Prostate gland (tissue), 2 donors: ENCODE data around the gene TMEM59. TPM values are rescaled to one million over a fixed set of nuclear protein-coding genes. Genes with fewer than 3 reads are reported as not detected.
A peak's percentile ranks its signal among the peaks of the same experiment; 100 is the strongest.
"Not testable (repeated sequence)": the region's sequence is repeated elsewhere in the genome, so short reads cannot be mapped to it uniquely, and the experiment has no call there.

ENCODE experiments used
- DNase-seq: peaks from one replicate; pipeline ENCODE4 v3.0.0-alpha.2; 2019; ENCODE audit warnings: low spot score
- H3K27ac ChIP-seq, 2 donors: fragments of 200-600 bp; sonication (generic); 2 replicates each; pipeline ENCODE4 v1.5.1; 2017 to 2019
- H3K27me3 ChIP-seq: fragments of 200-600 bp; sonication (generic); replicated peaks from 2 replicates; pipeline ENCODE4 v1.5.1; 2019; ENCODE audit not compliant: insufficient read depth
- H3K36me3 ChIP-seq, 2 donors: fragments of 200-600 bp; sonication (generic); 1 replicate in 1 of 2; 2 replicates in 1 of 2; pipeline versions ENCODE4 v1.5.1 to v1.8.1; 2017 to 2019
- H3K4me1 ChIP-seq: fragments of 200-600 bp; sonication (generic); replicated peaks from 2 replicates; pipeline ENCODE4 v1.5.1; 2019
- H3K4me3 ChIP-seq, 2 donors: fragments of 200-600 bp; sonication (generic); 2 replicates each; pipeline ENCODE4 v1.5.1; 2017 to 2019
- H3K9me3 ChIP-seq: fragments of 200-600 bp; sonication (generic); 2 replicates; pipeline ENCODE4 v1.5.1; 2017
- POLR2A ChIP-seq: fragments of 450-650 bp; IDR thresholded peaks from one replicate; pipeline ENCODE4 v1.6.1; 2016; ENCODE audit warnings: antibody characterized with exemption, mild to moderate bottlenecking
- POLR2AphosphoS5 ChIP-seq: sonication (generic); formaldehyde crosslinking; IDR thresholded peaks from one replicate; pipeline ENCODE4 v1.6.1; 2017; ENCODE audit warnings: antibody characterized with exemption
- WGBS: methylation state at CpG from one replicate; pipeline ENCODE4 v1.1.5; 2018; 5-methylcytosine and 5-hydroxymethylcytosine counted together
- intact Hi-C: fragments of 100-400 bp; cut with DNase I; formaldehyde crosslinking; loops from one replicate; pipeline ENCODE4 v1.14.2; 2022
- total RNA-seq, 2 donors: library from RNA; depleted of rRNA; stranded (reverse); fragments of >200 nt; gene quantifications; one replicate each; pipeline ENCODE4 v1.1.0, GENCODE V29; 2016
- TF ChIP-seq, protein P1 (sequence below), 4 experiments: fragments of 200-600 bp in 2 of 4; fragments of 450-650 bp in 2 of 4; sonication (generic) in 2 of 4; IDR thresholded peaks; 1 replicate in 3 of 4; 2 replicates in 1 of 4; pipeline ENCODE4 v1.5.1; 2016 to 2019; ENCODE audit warnings: antibody characterized with exemption in 4 of 4, mild to moderate bottlenecking in 2 of 4, moderate library complexity in 2 of 4

The TMEM59 gene
- total RNA-seq, 2 donors from 2014 or later = 394 to 817 TPM

DNA sequence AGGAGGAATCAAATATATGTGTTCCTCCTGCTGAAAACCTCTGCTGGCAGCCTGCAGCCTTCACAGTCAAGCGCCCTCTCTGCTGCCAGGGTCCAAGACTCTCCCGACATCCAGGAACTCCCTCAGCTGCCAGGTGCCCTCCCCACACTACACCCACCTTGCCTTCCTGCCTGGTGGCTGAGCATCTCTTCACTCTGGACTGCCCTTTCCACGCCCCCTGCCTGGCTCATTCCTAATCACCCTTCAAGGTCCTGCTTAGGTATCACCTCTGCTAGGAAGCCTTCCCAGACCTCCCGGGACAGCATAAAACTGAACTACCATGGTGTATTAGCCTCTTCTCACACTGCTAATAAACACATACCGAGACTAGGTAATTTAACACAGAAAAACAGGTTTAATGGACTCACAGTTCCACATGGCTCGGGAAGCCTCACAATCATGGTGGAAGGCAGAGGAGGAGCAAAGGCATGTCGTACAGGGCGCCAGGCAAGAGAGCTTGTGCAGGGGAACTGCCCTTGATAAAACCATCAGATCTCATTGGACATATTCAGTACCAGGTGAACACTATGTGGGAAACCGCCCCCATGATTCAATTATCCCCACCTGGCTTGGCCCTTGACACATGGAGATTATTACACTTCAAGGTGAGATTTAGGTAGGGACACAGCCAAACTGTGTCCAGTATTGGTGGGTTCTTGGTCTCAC is 50.3 kb downstream of the TMEM59 start:
- H3K27ac ChIP-seq = peak overlapping the region; percentile 0 to 15
- no peaks in the 10 kb centered on the region for H3K9me3 ChIP-seq
- DNase-seq = no peak
- peaks cover 3% of the 10 kb centered on the region for H3K4me1 ChIP-seq
- no peaks in the 10 kb centered on the region for H3K36me3 ChIP-seq
- WGBS = 73% methylated on average over 9 of the region's 9 CpGs
- no peaks in the 10 kb centered on the region for H3K27me3 ChIP-seq
- intact Hi-C loops = no loop called here
- no peak for TF ChIP-seq POLR2AphosphoS5
- TF ChIP-seq POLR2A = no peak
- TF ChIP-seq, protein P1, sequence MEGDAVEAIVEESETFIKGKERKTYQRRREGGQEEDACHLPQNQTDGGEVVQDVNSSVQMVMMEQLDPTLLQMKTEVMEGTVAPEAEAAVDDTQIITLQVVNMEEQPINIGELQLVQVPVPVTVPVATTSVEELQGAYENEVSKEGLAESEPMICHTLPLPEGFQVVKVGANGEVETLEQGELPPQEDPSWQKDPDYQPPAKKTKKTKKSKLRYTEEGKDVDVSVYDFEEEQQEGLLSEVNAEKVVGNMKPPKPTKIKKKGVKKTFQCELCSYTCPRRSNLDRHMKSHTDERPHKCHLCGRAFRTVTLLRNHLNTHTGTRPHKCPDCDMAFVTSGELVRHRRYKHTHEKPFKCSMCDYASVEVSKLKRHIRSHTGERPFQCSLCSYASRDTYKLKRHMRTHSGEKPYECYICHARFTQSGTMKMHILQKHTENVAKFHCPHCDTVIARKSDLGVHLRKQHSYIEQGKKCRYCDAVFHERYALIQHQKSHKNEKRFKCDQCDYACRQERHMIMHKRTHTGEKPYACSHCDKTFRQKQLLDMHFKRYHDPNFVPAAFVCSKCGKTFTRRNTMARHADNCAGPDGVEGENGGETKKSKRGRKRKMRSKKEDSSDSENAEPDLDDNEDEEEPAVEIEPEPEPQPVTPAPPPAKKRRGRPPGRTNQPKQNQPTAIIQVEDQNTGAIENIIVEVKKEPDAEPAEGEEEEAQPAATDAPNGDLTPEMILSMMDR (IDR thresholded peaks at IDR 0.05) = no peak
- no peak overlapping the region for H3K4me3 ChIP-seq

- no peaks in the 10 kb centered on the region for H3K27me3 ChIP-seq
- H3K27ac ChIP-seq = peak overlapping the region; percentile 48 to 51
- DNase-seq = peak; percentile 61
- no peak overlapping the region for H3K4me3 ChIP-seq
- TF ChIP-seq POLR2AphosphoS5 = peak; percentile 46
- TF ChIP-seq, protein P1 (IDR thresholded peaks at IDR 0.05) = no peak
- no peaks in the 10 kb centered on the region for H3K9me3 ChIP-seq
- WGBS = 26% methylated on average over 3 of the region's 3 CpGs
- no peaks in the 10 kb centered on the region for H3K36me3 ChIP-seq
- intact Hi-C loops = no loop called here
- H3K4me1 ChIP-seq = peaks cover 3% of the 10 kb centered on the region
Measured at GRCh38 chr1:54001591-54001990, 51.4 kb downstream of the TMEM59 start.

- no peak for DNase-seq
- no peaks in the 10 kb centered on the region for H3K27me3 ChIP-seq
- intact Hi-C loops = no loop called here
- no peak overlapping the region for H3K4me3 ChIP-seq
- peaks cover 3% of the 10 kb centered on the region for H3K4me1 ChIP-seq
- H3K27ac ChIP-seq = no peak overlapping the region
- TF ChIP-seq POLR2A (no peak), POLR2AphosphoS5 (no peak)
- TF ChIP-seq, protein P1 (IDR thresholded peaks at IDR 0.05) = no peak
- H3K36me3 ChIP-seq = no peaks in the 10 kb centered on the region
- no peaks in the 10 kb centered on the region for H3K9me3 ChIP-seq
Measured at GRCh38 chr1:53999920-54000319, 53.1 kb downstream of the TMEM59 start.

- DNase-seq = no peak
- Histone ChIP-seq H3K36me3 (no peaks in the 10 kb centered on the region), H3K4me1 (peaks cover 3% of the 10 kb centered on the region), H3K27ac (no peak overlapping the region), H3K27me3 (no peaks in the 10 kb centered on the region), H3K9me3 (no peaks in the 10 kb centered on the region), H3K4me3 (no peak overlapping the region)
- TF ChIP-seq POLR2AphosphoS5 (no peak), POLR2A (no peak)
- TF ChIP-seq, protein P1 (IDR thresholded peaks at IDR 0.05) = no peak
- WGBS = 97% methylated on average over 1 of the region's 1 CpG
- intact Hi-C loops = no loop called here
Measured at GRCh38 chr1:53998223-53998622, 54.8 kb downstream of the TMEM59 start.

GRCh38 chr1:53995683-53996082 is 57.3 kb downstream of the TMEM59 start:
- Histone ChIP-seq H3K36me3 (no peaks in the 10 kb centered on the region), H3K9me3 (no peaks in the 10 kb centered on the region), H3K4me3 (no peak overlapping the region), H3K27ac (no peak overlapping the region), H3K27me3 (no peaks in the 10 kb centered on the region), H3K4me1 (no peaks in the 10 kb centered on the region)
- intact Hi-C loops = no loop called here
- no peak for DNase-seq
- TF ChIP-seq, protein P1 (IDR thresholded peaks at IDR 0.05) = no peak
- TF ChIP-seq POLR2A (no peak), POLR2AphosphoS5 (no peak)
- 100% methylated on average over 1 of the region's 1 CpG for WGBS

DNA sequence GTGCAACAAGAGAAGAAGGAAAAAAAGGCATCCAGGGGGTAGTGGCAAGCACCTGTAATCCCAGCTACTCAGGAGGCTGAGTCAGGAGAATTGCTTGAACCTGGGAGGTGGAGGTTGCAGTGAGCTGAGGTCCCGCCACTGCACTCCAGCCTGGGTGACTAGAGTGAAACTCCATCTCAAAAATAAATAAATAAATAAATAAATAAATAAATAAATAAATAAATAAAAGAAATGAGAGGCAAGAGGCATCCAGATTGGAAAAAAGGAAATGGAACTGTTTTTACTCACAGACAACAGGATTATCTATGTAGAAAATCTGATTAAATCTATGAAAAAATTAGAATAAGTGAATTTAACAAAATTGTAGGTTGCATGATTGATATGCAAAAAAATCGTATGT is 58.5 kb downstream of the TMEM59 start:
- H3K27me3 ChIP-seq, intact Hi-C loops, H3K36me3 ChIP-seq, DNase-seq, H3K9me3 ChIP-seq, H3K4me1 ChIP-seq, H3K27ac ChIP-seq, H3K4me3 ChIP-seq: not testable (repeated sequence)
- WGBS = 93% methylated on average over 2 of the region's 2 CpGs
